ENCODE results near the gene CTLA4. TPM values are rescaled to one million over a fixed set of nuclear protein-coding genes. Genes with fewer than 3 reads are reported as not detected.

The CTLA4 gene
- total and polyA plus RNA-seq, 2 experiments from 2014 or later = not detected

GRCh38 chr2:203889944-203890343, 22.4 kb downstream of the CTLA4 start:
- no peak for DNase-seq (ENCODE audit: low read depth in 1 of 2, low spot score in 1 of 2)
- Histone ChIP-seq H3K4me1 (ENCODE audit: low read depth) (no peaks in the 10 kb centered on the region), H3K27me3 (no peaks in the 10 kb centered on the region), H3K9me3 (ENCODE audit: low read depth) (no peaks in the 10 kb centered on the region), H3K36me3 (no peaks in the 10 kb centered on the region), H3K4me3 (no peak overlapping the region), H3K27ac (no peak overlapping the region)
- no peak for TF ChIP-seq CTCF (IDR thresholded peaks at IDR 0.05; ENCODE audit: low read depth, low read length)

GRCh38 chr2:203890733-203891132, 23.2 kb downstream of the CTLA4 start:
- H3K4me1 ChIP-seq (ENCODE audit: low read depth) = no peaks in the 10 kb centered on the region
- H3K4me3 ChIP-seq = no peak overlapping the region
- no peaks in the 10 kb centered on the region for H3K27me3 ChIP-seq
- no peaks in the 10 kb centered on the region for H3K9me3 ChIP-seq (ENCODE audit: low read depth)
- no peak overlapping the region for H3K27ac ChIP-seq
- H3K36me3 ChIP-seq = no peaks in the 10 kb centered on the region
- peak in 1 of 2 donors; percentile 18 for DNase-seq (ENCODE audit: low read depth in 1 of 2, low spot score in 1 of 2)
- TF ChIP-seq CTCF (IDR thresholded peaks at IDR 0.05; ENCODE audit: low read depth, low read length) = no peak

GRCh38 chr2:203891474-203891873, 23.9 kb downstream of the CTLA4 start:
- Histone ChIP-seq H3K4me1 (ENCODE audit: low read depth) (no peaks in the 10 kb centered on the region), H3K4me3 (no peak overlapping the region), H3K27me3 (no peaks in the 10 kb centered on the region), H3K36me3 (no peaks in the 10 kb centered on the region), H3K9me3 (ENCODE audit: low read depth) (no peaks in the 10 kb centered on the region), H3K27ac (no peak overlapping the region)
- DNase-seq (ENCODE audit: low read depth in 1 of 2, low spot score in 1 of 2) = peak in 1 of 2 donors; percentile 19
- no peak for TF ChIP-seq CTCF (IDR thresholded peaks at IDR 0.05; ENCODE audit: low read depth, low read length)

- Histone ChIP-seq H3K9me3 (ENCODE audit: low read depth) (no peaks in the 10 kb centered on the region), H3K27me3 (no peaks in the 10 kb centered on the region), H3K27ac (no peak overlapping the region), H3K4me3 (no peak overlapping the region), H3K36me3 (no peaks in the 10 kb centered on the region), H3K4me1 (ENCODE audit: low read depth) (no peaks in the 10 kb centered on the region)
- no peak for DNase-seq (ENCODE audit: low read depth in 1 of 2, low spot score in 1 of 2)
- TF ChIP-seq CTCF (IDR thresholded peaks at IDR 0.05; ENCODE audit: low read depth, low read length) = no peak
These were observed 24.6 kb downstream of the CTLA4 start for GRCh38 chr2:203892207-203892606.

GRCh38 chr2:203893401-203893800, 25.8 kb downstream of the CTLA4 start:
- no peaks in the 10 kb centered on the region for H3K27me3 ChIP-seq
- no peak overlapping the region for H3K4me3 ChIP-seq
- H3K4me1 ChIP-seq (ENCODE audit: low read depth) = no peaks in the 10 kb centered on the region
- TF ChIP-seq CTCF (IDR thresholded peaks at IDR 0.05; ENCODE audit: low read depth, low read length) = no peak
- no peaks in the 10 kb centered on the region for H3K36me3 ChIP-seq
- peak in 1 of 2 donors; percentile 51 for DNase-seq (ENCODE audit: low read depth in 1 of 2, low spot score in 1 of 2)
- H3K9me3 ChIP-seq (ENCODE audit: low read depth) = no peaks in the 10 kb centered on the region
- H3K27ac ChIP-seq = no peak overlapping the region

GRCh38 chr2:203893840-203894239, 26.3 kb downstream of the CTLA4 start:
- no peak overlapping the region for H3K4me3 ChIP-seq
- H3K27ac ChIP-seq = no peak overlapping the region
- H3K36me3 ChIP-seq = no peaks in the 10 kb centered on the region
- H3K27me3 ChIP-seq = no peaks in the 10 kb centered on the region
- no peaks in the 10 kb centered on the region for H3K9me3 ChIP-seq (ENCODE audit: low read depth)
- no peaks in the 10 kb centered on the region for H3K4me1 ChIP-seq (ENCODE audit: low read depth)
- no peak for DNase-seq (ENCODE audit: low read depth in 1 of 2, low spot score in 1 of 2)
- no peak for TF ChIP-seq CTCF (IDR thresholded peaks at IDR 0.05; ENCODE audit: low read depth, low read length)

All from cardiac muscle cell (in vitro differentiated cells and primary cell).